Erythroblast (primary cell): ENCODE results near the gene THADA.
A peak's percentile ranks its signal among the peaks of the same experiment; 100 is the strongest.

Experiments
- DNase-seq, 2 experiments: peaks; one replicate each; lab custom pipeline; 2025; lab: John Stamatoyannopoulos, UW
- GATA1 ChIP-seq: IDR thresholded peaks from 2 replicates; pipeline ENCODE4 v1.6.1; 2011; ENCODE audit warnings: low read depth, mild to moderate bottlenecking, control low read depth, low read length, moderate library complexity
- POLR2A ChIP-seq: IDR thresholded peaks from 2 replicates; pipeline ENCODE4 v1.6.1; 2011; ENCODE audit warnings: mild to moderate bottlenecking, low read length

THADA gene

GRCh38 chr2:43317680-43318079 lies 278.2 kb downstream of the THADA start:
- no peak for DNase-seq
- no peak for TF ChIP-seq POLR2A
- no peak for TF ChIP-seq GATA1

GRCh38 chr2:43317194-43317593 lies 278.6 kb downstream of the THADA start:
- TF ChIP-seq POLR2A (no peak), GATA1 (no peak)
- DNase-seq: no peak

- TF ChIP-seq POLR2A: no peak
- no peak for TF ChIP-seq GATA1
- no peak for DNase-seq
Observed at GRCh38 chr2:43315482-43315881, 280.4 kb downstream of the THADA start.

- no peak for DNase-seq
- TF ChIP-seq GATA1: no peak
- TF ChIP-seq POLR2A: no peak
Observed at GRCh38 chr2:43314299-43314927, 281.4 kb downstream of the THADA start.

- TF ChIP-seq GATA1: no peak
- no peak for TF ChIP-seq POLR2A
- DNase-seq: no peak
Observed at GRCh38 chr2:43313642-43314017, 282.2 kb downstream of the THADA start.

GRCh38 chr2:43312755-43313641 lies 282.8 kb downstream of the THADA start:
- no peak for TF ChIP-seq GATA1
- no peak for TF ChIP-seq POLR2A
- no peak for DNase-seq

GRCh38 chr2:43311276-43311675 lies 284.6 kb downstream of the THADA start:
- TF ChIP-seq GATA1 (no peak), POLR2A (no peak)
- no peak for DNase-seq

- DNase-seq: no peak
- TF ChIP-seq POLR2A (no peak), GATA1 (no peak)
Observed at GRCh38 chr2:43309935-43310334, 285.9 kb downstream of the THADA start.

- TF ChIP-seq GATA1 (no peak), POLR2A (no peak)
- DNase-seq: no peak
Observed at GRCh38 chr2:43307973-43308372, 287.9 kb downstream of the THADA start.

GRCh38 chr2:43307046-43307445 lies 288.8 kb downstream of the THADA start:
- DNase-seq: no peak
- TF ChIP-seq GATA1 (no peak), POLR2A (no peak)

GRCh38 chr2:43306197-43306596 lies 289.6 kb downstream of the THADA start:
- no peak for TF ChIP-seq GATA1
- TF ChIP-seq POLR2A: no peak

GRCh38 chr2:43305517-43305916 lies 290.3 kb downstream of the THADA start:
- TF ChIP-seq GATA1 (no peak), POLR2A (no peak)
- DNase-seq: peak in 1 of 2 experiments; percentile 42

More at GRCh38 chr2:43306197-43306596, 289.6 kb downstream of the THADA start:
- no peak for DNase-seq

- DNase-seq: no peak
- TF ChIP-seq GATA1 (no peak), POLR2A (no peak)
Observed at GRCh38 chr2:43305012-43305411, 290.8 kb downstream of the THADA start.

GRCh38 chr2:43303889-43304288 lies 291.9 kb downstream of the THADA start:
- TF ChIP-seq GATA1: no peak
- no peak for TF ChIP-seq POLR2A

GRCh38 chr2:43302961-43303494 lies 292.8 kb downstream of the THADA start:
- DNase-seq: peak; percentile 43 to 50
- TF ChIP-seq POLR2A: no peak

More at GRCh38 chr2:43303889-43304288, 291.9 kb downstream of the THADA start:
- DNase-seq: no peak
